Left renal cortex interstitium (tissue), 4 donors: ENCODE measurements around the gene SPTAN1. TPM values are rescaled to one million over a fixed set of nuclear protein-coding genes. Genes with fewer than 3 reads are reported as not detected.
"Not testable (repeated sequence)": the region's sequence is repeated elsewhere in the genome, so short reads cannot be mapped to it uniquely, and the experiment has no call there.

Experiments used
- DNase-seq, 4 donors: peaks; one replicate each; pipeline ENCODE4 v3.0.0-alpha.2; 2013; ENCODE audit warnings: low read depth in 4 of 4, low spot score in 2 of 4, missing footprints in 1 of 4
- polyA plus RNA-seq, 4 donors: library from polyadenylated mRNA; unstranded; fragments of 120-200 nt; gene quantifications; one replicate each; pipeline ENCODE4 v1.2.1, GENCODE V29; 2013; ENCODE audit not compliant: insufficient read length in 4 of 4

Gene SPTAN1
- polyA plus RNA-seq, 4 donors = 286 to 440 (median 375) TPM

- DNase-seq = peak in 1 of 4 donors; percentile 19
Measured at GRCh38 chr9:128552744-128553440, 505 bp downstream of the SPTAN1 start.

GRCh38 chr9:128553728-128554127 is 1.3 kb downstream of the SPTAN1 start:
- DNase-seq = no peak

GRCh38 chr9:128554155-128554862 is 1.9 kb downstream of the SPTAN1 start:
- peak in 1 of 4 donors; percentile 48 for DNase-seq

GRCh38 chr9:128555180-128555721 is 2.9 kb downstream of the SPTAN1 start:
- peak in 1 of 4 donors; percentile 19 for DNase-seq

- DNase-seq = no peak
Measured at GRCh38 chr9:128556276-128556675, 3.9 kb downstream of the SPTAN1 start.

- no peak for DNase-seq
Measured at GRCh38 chr9:128556926-128557634, 4.7 kb downstream of the SPTAN1 start.

- DNase-seq = peak in 1 of 4 donors; percentile 27
Measured at GRCh38 chr9:128558431-128559310, 6.3 kb downstream of the SPTAN1 start.

GRCh38 chr9:128565578-128565977 is 13.2 kb downstream of the SPTAN1 start:
- no peak for DNase-seq

GRCh38 chr9:128568470-128569078 is 16.2 kb downstream of the SPTAN1 start:
- no peak for DNase-seq

- no peak for DNase-seq
Measured at GRCh38 chr9:128575469-128575868, 23.1 kb downstream of the SPTAN1 start.

- DNase-seq = no peak
Measured at GRCh38 chr9:128575916-128576315, 23.5 kb downstream of the SPTAN1 start.

GRCh38 chr9:128577206-128577605 is 24.8 kb downstream of the SPTAN1 start:
- no peak for DNase-seq

- no peak for DNase-seq
Measured at GRCh38 chr9:128579194-128579593, 26.8 kb downstream of the SPTAN1 start.

- DNase-seq = no peak
Measured at GRCh38 chr9:128580731-128581130, 28.3 kb downstream of the SPTAN1 start.

- not testable (repeated sequence) for DNase-seq
Measured at GRCh38 chr9:128585155-128585554, 32.8 kb downstream of the SPTAN1 start.

- not testable (repeated sequence) for DNase-seq
Measured at GRCh38 chr9:128586934-128587333, 34.5 kb downstream of the SPTAN1 start.

GRCh38 chr9:128587453-128587852 is 35.1 kb downstream of the SPTAN1 start:
- DNase-seq = no peak

- no peak for DNase-seq
Measured at GRCh38 chr9:128588581-128589233, 36.3 kb downstream of the SPTAN1 start.

GRCh38 chr9:128593039-128593438 is 40.7 kb downstream of the SPTAN1 start:
- no peak for DNase-seq
